Measurements from ENCODE around the gene MTARC1.
A peak's percentile ranks its signal among the peaks of the same experiment; 100 is the strongest.

Gene MTARC1

GRCh38 chr1:220770245-220770913 is 16.3 kb upstream of the MTARC1 start:
- no peak for DNase-seq (ENCODE audit: low read depth)

- no peak for DNase-seq (ENCODE audit: low read depth)
These were observed 13.9 kb upstream of the MTARC1 start for GRCh38 chr1:220772846-220773245.

GRCh38 chr1:220775240-220775853 is 11.4 kb upstream of the MTARC1 start:
- no peak for DNase-seq (ENCODE audit: low read depth)

DNA sequence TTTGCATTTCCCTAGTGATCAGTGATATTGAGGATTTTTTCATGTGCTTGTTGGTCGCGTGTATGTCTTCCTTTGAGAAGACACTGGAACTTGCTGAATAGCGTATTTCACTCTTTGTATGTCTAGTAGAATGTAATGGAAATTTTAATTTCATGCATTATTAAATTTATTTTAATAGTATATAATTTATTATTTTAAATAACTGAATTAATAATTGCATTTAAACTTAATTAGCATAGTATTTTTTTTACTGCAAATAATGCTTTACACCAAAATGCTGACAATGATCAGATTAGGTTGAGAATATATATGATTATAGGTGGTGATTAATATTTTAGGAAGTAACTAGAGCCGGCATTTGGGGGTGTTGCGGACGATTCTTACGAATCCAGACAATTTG is 10.5 kb upstream of the MTARC1 start:
- DNase-seq (ENCODE audit: low read depth), result no peak

DNA sequence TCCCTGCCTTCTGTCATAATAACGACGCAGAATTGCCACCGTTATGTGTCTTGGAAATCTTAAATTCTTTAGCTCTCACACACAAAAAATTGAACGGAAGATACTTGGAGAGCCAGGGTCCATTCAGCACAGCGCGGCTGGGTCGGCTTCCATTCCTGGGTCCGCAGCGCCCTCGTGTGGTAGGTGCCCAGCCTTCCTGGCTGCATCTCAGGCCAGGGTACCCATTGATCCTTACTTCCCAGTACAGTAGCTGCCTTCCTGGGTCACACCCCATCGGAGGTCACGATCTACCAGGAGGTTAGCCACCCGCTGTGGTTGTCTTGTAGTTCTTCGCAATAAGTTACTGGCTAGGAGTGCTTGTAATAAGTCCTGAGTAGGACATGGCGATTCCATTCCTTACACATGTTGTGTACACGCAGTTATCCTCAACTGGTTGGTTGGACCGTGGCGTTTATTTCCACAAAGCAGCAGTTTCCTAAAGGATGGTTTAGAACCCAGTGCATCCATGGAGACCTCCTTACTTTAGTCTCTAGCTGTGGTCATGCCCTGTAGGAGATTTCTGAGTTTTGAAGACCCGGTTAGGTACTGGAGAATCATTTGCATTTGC is 9.9 kb upstream of the MTARC1 start:
- peak; percentile 36 for DNase-seq (ENCODE audit: low read depth)

- DNase-seq (ENCODE audit: low read depth), result no peak
These were observed 3.3 kb upstream of the MTARC1 start for GRCh38 chr1:220783453-220783852.

DNA sequence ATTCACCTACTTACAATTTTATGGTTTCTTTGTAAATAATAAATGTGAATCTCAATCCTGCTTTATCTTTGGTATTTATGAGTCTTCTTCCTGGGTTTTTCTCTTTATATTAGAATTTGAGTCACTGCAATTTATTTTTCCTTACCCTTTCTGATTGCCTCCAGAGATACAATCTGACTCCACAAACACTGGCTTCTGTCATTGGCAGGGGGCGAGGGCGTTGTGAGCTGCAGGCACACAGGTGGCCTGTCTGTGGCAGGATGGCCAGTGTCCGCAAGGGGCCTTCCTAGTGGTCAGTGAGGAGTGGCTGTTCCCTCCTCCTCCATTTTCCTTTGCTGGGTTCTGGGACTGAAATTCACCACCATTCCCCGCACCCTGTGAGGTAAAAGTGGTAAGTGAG is 2.0 kb upstream of the MTARC1 start:
- DNase-seq (ENCODE audit: low read depth), result no peak

GRCh38 chr1:220785166-220786056 is 1.3 kb upstream of the MTARC1 start:
- no peak for DNase-seq (ENCODE audit: low read depth)

- no peak for DNase-seq (ENCODE audit: low read depth)
These were observed 716 bp upstream of the MTARC1 start for GRCh38 chr1:220786057-220786336.

GRCh38 chr1:220787069-220787619 is 431 bp downstream of the MTARC1 start:
- no peak for DNase-seq (ENCODE audit: low read depth)

DNA sequence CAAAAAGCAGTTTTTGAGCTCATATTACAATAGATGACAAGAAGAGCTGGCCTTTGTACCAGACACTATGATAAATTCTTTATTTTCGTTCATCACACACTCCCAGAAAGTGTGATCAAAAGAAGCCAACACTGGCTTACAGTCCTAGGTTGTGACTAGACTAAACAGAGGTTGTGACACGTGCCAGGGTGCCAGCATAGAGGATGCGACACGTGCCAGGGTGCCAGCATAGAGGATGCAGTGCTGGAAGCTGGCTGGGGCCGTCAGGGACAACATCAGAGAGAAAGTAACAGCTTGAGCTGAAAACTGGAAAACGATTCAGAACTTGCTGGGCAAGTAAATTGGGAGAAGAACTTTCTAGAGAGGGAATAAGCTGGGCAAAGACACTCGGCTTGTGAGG is 2.2 kb downstream of the MTARC1 start:
- DNase-seq (ENCODE audit: low read depth), result no peak

DNA sequence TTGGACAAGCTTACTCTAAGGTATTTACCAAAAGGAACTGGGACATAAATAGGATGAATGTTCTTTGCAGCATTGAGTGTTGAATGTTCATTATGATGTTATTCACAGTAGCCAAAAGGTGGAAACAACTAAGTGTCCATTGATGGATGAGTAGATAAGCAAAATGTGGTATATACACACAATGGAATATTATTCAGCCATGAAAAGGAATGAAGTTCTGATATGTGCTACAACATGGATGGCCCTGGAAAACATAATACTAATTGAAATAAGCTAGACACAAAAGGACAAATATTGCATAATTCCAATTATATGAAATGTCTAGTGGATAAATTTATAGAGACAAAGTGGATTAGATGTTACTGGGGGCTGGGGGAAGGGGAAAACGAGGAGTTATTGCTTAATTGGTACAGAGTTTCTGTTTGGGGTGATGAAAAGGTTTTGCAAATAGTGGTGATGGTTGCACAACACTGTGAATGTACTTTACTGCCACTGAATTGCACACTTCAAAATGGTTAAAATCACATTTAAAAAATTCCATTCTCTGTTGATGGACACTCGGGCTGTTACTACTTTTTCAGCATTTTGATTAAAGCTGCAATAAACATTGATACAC is 2.9 kb downstream of the MTARC1 start:
- DNase-seq (ENCODE audit: low read depth), result no peak

GRCh38 chr1:220791285-220791684 is 4.6 kb downstream of the MTARC1 start:
- DNase-seq (ENCODE audit: low read depth), result no peak

- no peak for DNase-seq (ENCODE audit: low read depth)
These were observed 5.2 kb downstream of the MTARC1 start for GRCh38 chr1:220791956-220792355.

DNA sequence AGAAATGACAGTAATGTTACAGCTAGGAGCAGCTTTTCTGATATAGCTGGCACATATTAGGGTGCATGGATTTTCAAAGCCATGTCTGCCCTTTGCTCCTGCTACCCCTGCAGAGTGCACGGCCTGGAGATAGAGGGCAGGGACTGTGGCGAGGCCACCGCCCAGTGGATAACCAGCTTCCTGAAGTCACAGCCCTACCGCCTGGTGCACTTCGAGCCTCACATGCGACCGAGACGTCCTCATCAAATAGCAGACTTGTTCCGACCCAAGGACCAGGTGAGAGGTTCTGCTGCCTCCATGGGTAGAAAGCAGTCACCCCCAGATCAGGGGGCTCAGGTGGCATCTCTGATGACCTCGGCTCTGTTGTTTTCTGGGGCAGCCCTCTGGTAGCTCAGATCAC is 9.8 kb downstream of the MTARC1 start:
- no peak for DNase-seq (ENCODE audit: low read depth)

- no peak for DNase-seq (ENCODE audit: low read depth)
These were observed 10.3 kb downstream of the MTARC1 start for GRCh38 chr1:220797044-220797443.

DNA sequence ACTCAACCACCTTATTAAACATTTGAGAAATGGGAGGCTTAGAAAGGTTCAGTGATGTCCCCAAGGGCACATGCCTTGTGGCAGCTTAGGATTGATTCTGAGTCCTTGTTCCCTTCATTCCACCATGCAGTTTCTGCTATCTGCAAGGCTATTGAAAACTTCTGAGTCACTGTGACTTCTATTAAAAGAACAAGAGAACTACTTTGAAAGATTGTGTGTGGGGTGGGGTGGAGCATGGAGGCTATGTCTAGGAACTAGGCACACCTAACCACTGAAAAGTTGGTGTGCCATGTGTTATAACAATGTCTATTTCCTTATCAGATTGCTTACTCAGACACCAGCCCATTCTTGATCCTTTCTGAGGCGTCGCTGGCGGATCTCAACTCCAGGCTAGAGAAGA is 10.8 kb downstream of the MTARC1 start:
- no peak for DNase-seq (ENCODE audit: low read depth)

GRCh38 chr1:220798338-220798737 is 11.6 kb downstream of the MTARC1 start:
- DNase-seq (ENCODE audit: low read depth), result no peak

DNA sequence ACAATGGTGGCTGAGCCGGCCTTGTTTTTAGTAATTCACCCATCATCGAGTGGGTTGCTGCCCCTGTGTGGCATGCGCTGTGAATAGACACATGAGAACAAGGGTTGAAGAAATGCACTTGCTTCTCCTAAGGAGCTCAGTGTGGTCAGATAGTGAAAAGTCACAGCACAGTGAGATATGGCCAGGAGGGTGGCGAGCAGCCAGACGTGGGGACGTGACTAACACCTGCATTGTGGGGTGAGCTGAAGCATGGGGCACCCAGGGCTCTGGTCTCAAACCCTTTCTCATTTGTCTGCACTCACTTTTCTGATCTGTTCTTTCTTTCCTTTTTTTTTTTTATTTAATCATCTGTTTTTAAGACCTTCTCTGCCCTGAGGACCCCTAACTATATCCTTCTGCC is 13.5 kb downstream of the MTARC1 start:
- no peak for DNase-seq (ENCODE audit: low read depth)

DNA sequence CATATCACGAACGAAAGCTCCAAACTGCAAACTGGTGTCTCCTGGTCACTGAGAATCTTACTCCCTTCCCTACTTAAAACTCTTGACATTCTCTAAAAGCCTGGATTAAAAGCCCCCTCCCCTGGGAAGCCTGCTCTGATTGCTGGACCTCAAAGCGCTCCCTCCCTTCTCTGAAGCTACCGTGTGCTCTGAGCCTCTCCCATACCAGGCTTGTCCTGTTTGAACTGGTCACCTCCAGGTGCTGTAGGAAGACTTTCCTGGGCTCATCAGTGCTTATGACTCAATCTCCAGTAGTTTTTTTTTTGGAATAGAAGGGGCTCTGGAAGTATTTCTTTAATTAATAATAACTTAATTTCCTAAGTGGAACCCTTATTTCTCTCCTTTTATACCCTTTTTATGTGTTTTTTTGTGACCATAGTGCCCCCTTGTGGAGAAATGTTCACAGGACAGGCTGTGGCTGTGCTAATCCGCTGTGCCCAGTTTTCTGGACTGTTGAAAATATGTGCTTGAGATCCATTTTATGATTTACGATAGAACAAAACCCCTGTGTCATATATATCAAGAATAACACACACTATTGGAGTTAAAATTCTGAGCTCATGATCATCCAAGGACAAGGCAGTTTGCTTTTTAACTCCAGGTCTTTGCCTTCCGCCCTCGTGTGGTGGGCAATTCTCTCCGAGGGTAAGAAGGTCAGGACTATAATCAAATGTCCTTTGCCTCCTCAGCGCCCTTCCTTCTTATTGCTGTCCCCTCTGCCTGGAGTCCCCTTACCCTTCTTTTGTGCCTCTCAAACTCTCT is 16.9 kb downstream of the MTARC1 start:
- DNase-seq (ENCODE audit: low read depth), result no peak

DNA sequence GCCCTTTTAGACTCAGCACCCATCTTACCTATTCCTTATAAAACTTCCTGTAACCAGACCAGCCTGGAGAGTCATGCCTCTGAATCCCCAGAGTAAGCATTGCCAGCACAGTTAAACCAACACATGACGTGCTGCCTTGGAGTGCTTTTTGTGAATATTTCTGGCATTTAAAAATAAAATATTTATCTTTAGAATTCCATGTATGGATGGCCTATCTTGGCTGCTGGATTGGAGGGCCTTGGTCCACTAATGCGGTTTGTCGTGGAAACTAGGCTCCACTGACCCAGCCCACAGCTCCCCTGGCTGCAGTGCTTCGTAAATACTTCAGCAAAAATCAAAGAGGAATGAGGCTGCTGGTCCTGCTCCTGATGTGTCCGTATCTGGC is 17.5 kb downstream of the MTARC1 start:
- DNase-seq (ENCODE audit: low read depth), result no peak

Data from activated T-helper 1 cell treated with Interleukin-2 at 50 U/mL for 16 hours (primary cell).